Measurements from ENCODE around the gene MCF2. TPM values are rescaled to one million over a fixed set of nuclear protein-coding genes. Genes with fewer than 3 reads are reported as not detected.

Gene MCF2
- total and polyA plus RNA-seq, 2 donors (not counting 1 experiment from before 2014, with no cell fraction given) = 0.39 to 0.54 TPM

- no peak for TF ChIP-seq EZH2 (IDR thresholded peaks at IDR 0.05; ENCODE audit: borderline replicate concordance, insufficient read depth, low read depth, low read length, poor library complexity, severe bottlenecking)
- no peak for TF ChIP-seq CTCF (IDR thresholded peaks at IDR 0.05)
- DNase-seq = no peak
- ChIA-PET CTCF (no interaction called here), POLR2A (no interaction called here)
- Mint-ChIP-seq H3K27me3 (peaks cover 21% of the 10 kb centered on the region), H3K4me1 (peaks cover 7% of the 10 kb centered on the region), H3K27ac (no peak overlapping the region), H3K9me3 (ENCODE audit: insufficient read depth) (no peaks in the 10 kb centered on the region), H3K4me3 (peak overlapping the region; percentile 29)
- Histone ChIP-seq H3K4me2 (replicated peaks; ENCODE audit: low read depth, low read length, poor library complexity, severe bottlenecking) (no peak overlapping the region), H3K79me2 (ENCODE audit: control insufficient read depth, insufficient read depth, low read length) (no peaks in the 10 kb centered on the region), H3K27ac (ENCODE audit: low read length in 2 of 2) (no peak overlapping the region), H3K9me3 (ENCODE audit: control extremely low read depth in 1 of 3, control insufficient read depth in 2 of 3, insufficient read depth in 1 of 3, low read length in 2 of 3) (no peaks in the 10 kb centered on the region), H3K4me3 (ENCODE audit: control extremely low read depth in 1 of 5, extremely low read depth in 1 of 5, insufficient read depth in 1 of 5, low read depth in 2 of 5, low read length in 4 of 5) (no peak overlapping the region), H3K27me3 (replicated peaks in 1 of 4; ENCODE audit: control extremely low read depth in 1 of 4, control insufficient read depth in 3 of 4, insufficient read depth in 4 of 4, low read length in 3 of 4) (peaks cover 0 to 6% (median 0%) of the 10 kb centered on the region in 4 experiments), H4K20me1 (ENCODE audit: control insufficient read depth, insufficient read depth, low read length, poor library complexity, severe bottlenecking) (no peaks in the 10 kb centered on the region), H2AFZ (ENCODE audit: insufficient read depth, low read depth, low read length, poor library complexity, severe bottlenecking) (no peak overlapping the region), H3K9ac (ENCODE audit: low read length) (no peak overlapping the region), H3K36me3 (replicated peaks in 1 of 2; ENCODE audit: control extremely low read depth in 1 of 2, control insufficient read depth in 1 of 2, extremely low read depth in 1 of 2, insufficient read depth in 2 of 2, low read length in 1 of 2) (no peaks in the 10 kb centered on the region), H3K4me1 (ENCODE audit: control insufficient read depth in 2 of 2, insufficient read depth in 2 of 2, low read length in 2 of 2) (no peaks in the 10 kb centered on the region)
- WGBS (ENCODE audit: insufficient coverage) = 35% methylated on average over 3 of the region's 8 CpGs
- intact Hi-C loops (cut with micrococcal nuclease) = no loop called here
- ATAC-seq (ENCODE audit: low read depth) = no peak
Measured at GRCh38 chrX:139692908-139693307, 15.1 kb downstream of the MCF2 start.

- CTCF ChIA-PET = no interaction called here
- Mint-ChIP-seq H3K9me3 (ENCODE audit: insufficient read depth) (no peaks in the 10 kb centered on the region), H3K4me3 (peak overlapping the region; percentile 29)
Measured at GRCh38 chrX:139692506-139692849, 15.5 kb downstream of the MCF2 start.

More at GRCh38 chrX:139692506-139692849, 15.5 kb downstream of the MCF2 start:
- TF ChIP-seq EZH2 (IDR thresholded peaks at IDR 0.05; ENCODE audit: borderline replicate concordance, insufficient read depth, low read depth, low read length, poor library complexity, severe bottlenecking) (no peak), CTCF (IDR thresholded peaks at IDR 0.05) (no peak)
- H3K4me1 ChIP-seq (ENCODE audit: control insufficient read depth in 2 of 2, insufficient read depth in 2 of 2, low read length in 2 of 2) = no peaks in the 10 kb centered on the region
- DNase-seq (no peak), ATAC-seq (ENCODE audit: low read depth) (no peak)
- Mint-ChIP-seq H3K27ac (no peak overlapping the region), H3K4me1 (peaks cover 7% of the 10 kb centered on the region), H3K27me3 (peaks cover 21% of the 10 kb centered on the region)
- no peaks in the 10 kb centered on the region for H4K20me1 ChIP-seq (ENCODE audit: control insufficient read depth, insufficient read depth, low read length, poor library complexity, severe bottlenecking)
- H3K9me3 ChIP-seq (ENCODE audit: control extremely low read depth in 1 of 3, control insufficient read depth in 2 of 3, insufficient read depth in 1 of 3, low read length in 2 of 3) = no peaks in the 10 kb centered on the region
- no peak overlapping the region for H3K27ac ChIP-seq (ENCODE audit: low read length in 2 of 2)
- no peak overlapping the region for H3K9ac ChIP-seq (ENCODE audit: low read length)
- 44% methylated on average over 7 of the region's 11 CpGs for WGBS (ENCODE audit: insufficient coverage)
- no peak overlapping the region for H3K4me3 ChIP-seq (ENCODE audit: control extremely low read depth in 1 of 5, extremely low read depth in 1 of 5, insufficient read depth in 1 of 5, low read depth in 2 of 5, low read length in 4 of 5)
- H3K79me2 ChIP-seq (ENCODE audit: control insufficient read depth, insufficient read depth, low read length) = no peaks in the 10 kb centered on the region
- H3K4me2 ChIP-seq (replicated peaks; ENCODE audit: low read depth, low read length, poor library complexity, severe bottlenecking) = no peak overlapping the region
- no peak overlapping the region for H2AFZ ChIP-seq (ENCODE audit: insufficient read depth, low read depth, low read length, poor library complexity, severe bottlenecking)
- H3K36me3 ChIP-seq (replicated peaks in 1 of 2; ENCODE audit: control extremely low read depth in 1 of 2, control insufficient read depth in 1 of 2, extremely low read depth in 1 of 2, insufficient read depth in 2 of 2, low read length in 1 of 2) = no peaks in the 10 kb centered on the region
- H3K27me3 ChIP-seq (replicated peaks in 1 of 4; ENCODE audit: control extremely low read depth in 1 of 4, control insufficient read depth in 3 of 4, insufficient read depth in 4 of 4, low read length in 3 of 4) = peaks cover 0 to 6% (median 0%) of the 10 kb centered on the region in 4 experiments
- POLR2A ChIA-PET = no interaction called here
- intact Hi-C loops (cut with micrococcal nuclease) = no loop called here
